ENCODE measurements around the gene DPM2.

The DPM2 gene

GRCh38 chr9:127972236-127972871 is 34.7 kb upstream of the DPM2 start:
- DNase-seq: no peak

GRCh38 chr9:127971357-127972235 is 33.9 kb upstream of the DPM2 start:
- no peak for DNase-seq

DNA sequence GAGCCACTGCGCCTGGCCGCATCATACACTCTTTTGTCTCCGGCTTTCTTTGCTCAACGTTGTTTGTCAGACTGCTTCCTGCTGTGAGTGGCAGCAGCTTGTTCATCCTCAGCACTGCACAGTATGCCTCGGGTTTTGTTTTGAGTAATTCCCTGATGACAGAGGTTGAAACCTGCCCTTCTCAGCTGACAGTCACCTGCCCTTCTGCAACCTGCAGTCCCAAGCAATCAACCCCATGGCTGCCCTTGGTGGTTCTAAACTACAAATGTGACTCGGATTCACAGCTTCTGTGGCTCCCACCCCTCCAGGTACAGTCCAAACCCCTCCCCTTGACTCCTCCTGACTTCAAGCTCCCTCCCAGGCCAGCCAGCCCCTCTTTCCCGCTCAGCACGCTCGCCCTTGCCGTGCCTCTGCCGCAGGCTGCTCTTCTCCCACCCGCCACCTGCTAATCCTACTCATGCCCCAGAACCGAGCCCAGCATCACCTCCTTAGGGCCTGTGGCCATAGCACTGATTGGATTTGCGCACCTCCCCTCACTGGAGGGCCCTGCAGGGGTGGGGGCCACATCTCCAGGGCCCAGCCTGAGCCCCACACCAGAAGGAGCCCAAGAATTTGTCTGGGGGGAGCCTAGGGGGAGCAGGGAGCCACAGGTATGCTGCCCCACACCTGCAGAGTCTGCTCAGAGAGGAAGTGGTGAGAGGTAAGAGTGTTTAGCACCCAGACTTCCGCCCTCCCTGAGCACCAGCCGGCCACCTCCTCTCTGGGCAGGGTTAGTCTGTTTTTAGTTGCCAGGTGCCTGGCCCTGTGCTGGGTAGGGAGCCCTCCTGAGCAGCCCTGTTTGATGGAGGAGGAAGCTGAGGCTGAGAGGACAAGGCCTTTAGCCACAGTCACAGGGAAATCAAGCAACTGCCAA is 33.0 kb upstream of the DPM2 start:
- peak; percentile 36 for DNase-seq

- DNase-seq: no peak
Measured at GRCh38 chr9:127968700-127969383, 31.2 kb upstream of the DPM2 start.

GRCh38 chr9:127968042-127968441 is 30.4 kb upstream of the DPM2 start:
- DNase-seq: no peak

GRCh38 chr9:127967151-127967809 is 29.6 kb upstream of the DPM2 start:
- no peak for DNase-seq

DNA sequence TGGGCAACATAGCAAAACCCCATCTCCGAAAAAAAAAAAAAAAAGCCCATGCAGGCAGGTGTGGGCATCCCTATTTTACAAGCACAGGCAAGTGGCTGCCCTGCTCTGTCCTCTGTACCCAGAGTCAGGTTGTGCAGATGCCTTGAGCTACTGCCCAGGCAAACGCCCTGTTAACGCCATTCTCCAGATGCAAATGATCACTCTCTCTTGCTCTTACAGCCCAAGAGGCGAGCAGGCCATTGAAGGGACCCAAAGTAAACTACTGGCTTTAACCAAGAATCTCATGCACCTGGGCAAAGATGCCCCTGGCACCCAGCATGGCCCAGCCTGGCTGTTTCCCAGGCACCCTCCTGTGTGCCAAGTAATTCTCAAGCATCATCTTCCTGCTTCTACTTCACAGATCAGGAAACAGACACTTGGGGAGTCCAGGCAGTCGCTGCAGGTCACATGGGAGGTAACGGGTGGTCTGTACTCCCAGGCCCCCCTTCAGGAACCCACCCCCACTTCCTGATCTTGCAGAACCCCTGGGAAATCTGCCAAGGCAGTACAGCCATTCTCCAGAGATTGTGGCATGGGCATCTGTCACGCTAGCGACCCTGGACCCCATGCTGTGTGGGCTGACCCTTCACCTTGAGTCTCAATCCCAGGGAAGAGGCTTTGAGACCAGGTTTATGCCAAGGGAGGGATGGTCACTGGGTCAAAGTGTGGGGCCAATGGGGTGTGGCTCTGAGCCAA is 28.9 kb upstream of the DPM2 start:
- DNase-seq: no peak

GRCh38 chr9:127965953-127966352 is 28.3 kb upstream of the DPM2 start:
- no peak for DNase-seq

DNA sequence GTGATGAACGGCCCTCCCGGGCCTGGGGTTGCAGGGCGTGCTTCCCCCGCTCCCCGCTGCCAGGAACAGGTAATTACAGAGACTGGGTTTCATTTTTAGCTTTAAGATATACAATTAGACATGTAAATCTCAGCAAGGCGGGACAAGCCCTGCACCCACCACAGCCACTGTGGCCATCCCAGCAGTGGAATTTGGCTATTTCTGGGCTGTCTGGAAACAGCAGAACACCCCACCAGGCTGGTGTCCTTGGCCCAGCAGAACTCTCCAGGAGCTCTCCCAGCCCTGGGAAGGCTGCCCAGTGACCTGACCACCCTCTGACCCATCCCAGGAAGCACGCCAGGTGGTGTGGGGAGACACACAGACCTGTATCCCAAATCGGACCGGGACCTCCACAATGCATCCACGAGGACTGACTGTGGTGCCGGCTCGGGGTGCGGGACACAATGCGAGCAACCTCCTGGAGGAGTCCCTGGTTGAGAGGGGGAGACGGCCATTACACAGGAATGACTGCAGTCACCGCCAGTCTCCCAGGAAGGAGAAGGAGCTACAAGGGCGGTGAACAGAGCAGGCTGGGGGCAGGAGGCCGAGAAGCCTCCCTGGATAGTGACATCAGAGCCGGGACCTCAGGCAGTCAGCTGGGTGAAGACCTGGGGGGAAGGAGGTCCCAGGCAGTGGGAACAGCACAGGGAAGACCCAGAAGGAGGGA is 25.9 kb upstream of the DPM2 start:
- no peak for DNase-seq

DNA sequence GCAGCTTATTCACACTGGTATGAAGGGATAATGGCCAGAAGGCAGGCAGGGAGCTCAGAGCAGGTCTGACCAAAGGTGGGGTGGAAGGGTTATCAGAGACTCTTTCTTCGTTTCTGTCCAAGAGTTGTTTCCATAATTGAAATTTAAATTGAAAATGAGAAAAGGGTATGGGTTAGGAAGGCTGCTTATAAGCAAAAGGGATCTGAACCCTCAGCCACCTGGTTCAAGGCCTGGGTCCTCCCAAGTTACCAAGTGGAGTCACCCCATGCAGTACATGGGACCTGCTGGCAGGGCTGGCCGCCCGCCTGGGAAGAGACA is 25.3 kb upstream of the DPM2 start:
- DNase-seq: no peak

DNA sequence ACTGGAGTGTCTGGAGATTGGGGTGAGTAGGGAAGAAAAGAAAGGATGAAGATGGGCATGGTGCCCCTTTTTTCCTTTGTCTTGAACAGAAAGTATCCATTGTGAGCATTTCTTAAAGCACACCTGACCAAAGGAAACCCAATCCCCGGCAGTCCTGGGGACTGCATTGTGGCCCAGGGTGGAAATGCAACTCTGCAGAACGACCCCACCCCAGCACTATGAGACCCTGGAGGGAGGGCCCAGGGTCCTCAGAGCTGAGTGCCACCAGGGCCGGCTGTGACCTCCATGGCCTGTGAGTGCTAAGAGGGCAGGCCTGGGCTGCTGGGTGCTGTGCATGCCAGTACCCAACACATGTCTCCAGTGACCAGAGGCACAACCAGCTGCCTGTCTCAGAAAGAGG is 24.6 kb upstream of the DPM2 start:
- no peak for DNase-seq

DNA sequence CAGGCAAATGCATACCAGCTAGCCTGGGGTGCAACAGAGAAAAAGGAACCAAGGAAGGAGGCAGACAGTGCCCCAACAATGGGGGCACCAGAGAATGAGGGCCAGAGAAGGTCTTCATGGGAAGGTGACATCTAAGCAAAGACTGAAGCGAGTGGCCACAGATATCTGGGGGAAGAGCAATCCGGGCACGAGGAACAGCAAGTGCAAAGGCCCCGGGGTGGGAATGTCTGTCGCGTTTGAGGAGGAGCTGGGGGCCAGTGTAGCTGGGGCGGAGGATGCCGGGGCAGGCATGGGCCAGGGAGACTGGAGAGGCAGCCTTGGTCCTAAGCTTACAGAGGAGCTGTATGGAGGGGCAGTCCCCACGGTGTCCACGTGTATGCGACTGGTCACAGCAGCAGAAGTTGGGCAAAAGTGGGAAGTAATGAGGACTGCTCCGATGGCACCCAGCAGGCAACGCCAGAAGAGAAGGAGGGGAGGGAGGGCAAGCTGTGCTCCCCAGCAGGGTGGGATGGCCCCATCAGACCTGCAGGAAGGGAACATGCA is 24.0 kb upstream of the DPM2 start:
- no peak for DNase-seq

GRCh38 chr9:127961155-127961490 is 23.5 kb upstream of the DPM2 start:
- no peak for DNase-seq

GRCh38 chr9:127960410-127961154 is 22.9 kb upstream of the DPM2 start:
- DNase-seq: no peak

- no peak for DNase-seq
Measured at GRCh38 chr9:127959841-127960409, 22.3 kb upstream of the DPM2 start.

- no peak for DNase-seq
Measured at GRCh38 chr9:127959398-127959797, 21.7 kb upstream of the DPM2 start.

DNA sequence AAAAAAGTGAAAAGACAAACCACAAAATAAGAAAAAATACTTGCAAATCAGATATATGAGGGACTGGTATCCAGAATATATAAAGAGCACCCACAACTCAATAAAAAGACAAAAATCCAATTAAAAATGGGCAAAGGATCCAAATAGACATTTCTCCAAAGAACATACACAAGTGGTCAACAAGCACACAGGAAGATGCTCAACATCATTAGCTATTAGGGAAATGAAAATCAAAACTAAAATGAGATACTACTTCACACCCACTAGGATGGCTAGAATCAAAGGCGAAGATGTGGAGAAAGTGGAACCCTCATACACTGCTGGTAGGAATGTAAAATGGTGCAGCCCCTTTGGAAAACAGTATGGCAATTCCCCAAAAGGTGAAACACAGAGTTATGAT is 21.1 kb upstream of the DPM2 start:
- DNase-seq: no peak

- peak; percentile 81 for DNase-seq
Measured at GRCh38 chr9:127955294-127956015, 17.8 kb upstream of the DPM2 start.

- DNase-seq: no peak
Measured at GRCh38 chr9:127954831-127955293, 17.2 kb upstream of the DPM2 start.

Data from NCI-H82 (cell line).